ENCODE measurements around the gene METTL1.

GRCh38 chr12:57737467-57738460 is 34.1 kb downstream of the METTL1 start:
- TF ChIP-seq LEF1 (IDR thresholded peaks at IDR 0.05) (no peak), VEZF1 (CRISPR knock-in tag; IDR thresholded peaks at IDR 0.05) (no peak), STAT6 (CRISPR knock-in tag; IDR thresholded peaks at IDR 0.05) (no peak), TCF3 (CRISPR knock-in tag; IDR thresholded peaks at IDR 0.05) (no peak), NCOR1 (IDR thresholded peaks at IDR 0.05) (no peak), CTCF (IDR thresholded peaks at IDR 0.05 in 2 of 3, conservative IDR thresholded peaks at IDR 0.05 in 1 of 3; ENCODE audit: insufficient read depth in 2 of 3, low read depth in 1 of 3, low read length in 3 of 3) (no peak), ZSCAN29 (IDR thresholded peaks at IDR 0.05) (no peak), CHD7 (IDR thresholded peaks at IDR 0.05; ENCODE audit: low read depth, low read length) (no peak), ASH1L (IDR thresholded peaks at IDR 0.05; ENCODE audit: borderline replicate concordance, low read depth, partially characterized antibody) (no peak), FOSL1 (tag; conservative IDR thresholded peaks at IDR 0.05) (no peak), RFX5 (IDR thresholded peaks at IDR 0.05; ENCODE audit: low read depth, low read length) (no peak), EZH2 (IDR thresholded peaks at IDR 0.05; ENCODE audit: borderline replicate concordance, low read depth, low read length) (no peak), ZNF280B (CRISPR knock-in tag; IDR thresholded peaks at IDR 0.05) (no peak), SRF (CRISPR knock-in tag; IDR thresholded peaks at IDR 0.05) (no peak)

Measured in K562 (cell line).